Hepatic stellate cell (primary cell): ENCODE results near the gene UBE2M.
"Not testable (repeated sequence)": the region's sequence is repeated elsewhere in the genome, so short reads cannot be mapped to it uniquely, and the experiment has no call there.

Source experiments
- DNase-seq: peaks from one replicate; pipeline ENCODE4 v3.0.0; 2011; ENCODE audit warnings: low spot score

UBE2M gene

DNA sequence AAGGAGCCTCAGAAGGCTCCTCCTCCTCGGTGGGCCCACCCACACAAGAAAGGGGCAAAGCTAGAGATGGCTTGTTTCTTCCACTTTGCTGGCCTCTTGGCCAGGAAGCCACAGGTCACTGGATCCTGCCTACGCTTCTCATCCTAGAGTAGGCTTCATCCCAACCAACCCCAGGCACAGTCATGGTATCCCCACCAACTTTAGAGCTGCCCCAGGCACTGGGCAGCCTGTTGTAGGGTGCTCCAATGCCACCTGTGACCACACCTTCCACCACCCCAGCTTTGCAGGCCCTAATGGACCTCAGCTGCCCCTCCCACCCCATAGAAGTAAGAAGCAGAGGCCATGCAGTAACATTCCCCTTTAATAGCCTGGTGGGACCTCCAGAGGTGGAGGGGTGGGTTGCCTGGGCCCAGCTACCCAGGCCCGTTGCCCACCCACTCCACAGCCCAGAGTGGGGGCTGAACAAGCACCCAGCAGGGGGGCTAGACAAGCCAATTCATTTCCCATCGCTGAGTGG, 3.0 kb downstream of the UBE2M start:
- no peak for DNase-seq

DNA sequence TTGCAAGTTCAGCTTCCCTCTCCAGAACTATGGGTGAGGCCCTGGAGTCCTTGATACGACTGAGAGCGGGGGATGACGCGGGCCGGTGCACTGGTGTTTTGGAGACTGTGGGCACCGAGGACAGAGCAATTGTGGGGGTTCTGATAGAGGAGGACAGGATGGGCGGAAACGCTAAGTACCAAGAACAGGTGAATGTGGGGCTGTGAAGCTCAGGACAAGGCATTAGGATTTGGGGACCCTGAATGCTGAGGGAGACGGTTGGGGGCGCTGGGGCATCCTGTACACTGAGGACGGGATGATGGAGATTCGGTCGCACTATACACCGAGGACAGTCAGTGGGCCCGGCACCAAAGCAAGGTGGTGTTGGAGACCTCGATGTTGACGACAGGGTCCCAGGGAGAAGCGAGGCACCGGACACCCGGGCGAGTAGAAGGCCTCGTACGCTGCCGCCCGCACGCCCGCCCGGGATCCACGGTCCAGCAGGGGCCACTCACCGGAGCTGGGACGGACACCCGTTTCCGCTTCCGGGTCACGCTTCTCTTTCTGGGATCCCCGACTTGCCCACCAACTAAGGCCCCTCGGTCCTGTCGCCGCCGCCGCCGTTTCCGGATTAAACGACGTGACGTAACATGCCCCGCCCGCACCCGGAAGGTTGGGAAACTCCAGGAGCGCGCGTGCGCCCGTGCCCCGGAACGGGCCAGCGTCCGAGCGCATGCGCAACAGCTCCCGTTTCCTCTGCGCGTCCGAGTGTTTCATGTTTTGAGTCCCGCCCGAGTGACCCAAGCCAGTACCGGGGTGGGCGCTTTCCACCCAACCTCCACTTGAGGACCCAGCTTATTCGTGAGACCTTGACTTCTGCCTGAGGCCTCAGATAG, 3.7 kb downstream of the UBE2M start, which contains the start of gene CHMP2A:
TSS of gene CHMP2A (minus strand) at position 612 of the 875 bp plus-strand sequence. CDS start 893 bp downstream, outside the sequence.
- peak; percentile 99 for DNase-seq

DNA sequence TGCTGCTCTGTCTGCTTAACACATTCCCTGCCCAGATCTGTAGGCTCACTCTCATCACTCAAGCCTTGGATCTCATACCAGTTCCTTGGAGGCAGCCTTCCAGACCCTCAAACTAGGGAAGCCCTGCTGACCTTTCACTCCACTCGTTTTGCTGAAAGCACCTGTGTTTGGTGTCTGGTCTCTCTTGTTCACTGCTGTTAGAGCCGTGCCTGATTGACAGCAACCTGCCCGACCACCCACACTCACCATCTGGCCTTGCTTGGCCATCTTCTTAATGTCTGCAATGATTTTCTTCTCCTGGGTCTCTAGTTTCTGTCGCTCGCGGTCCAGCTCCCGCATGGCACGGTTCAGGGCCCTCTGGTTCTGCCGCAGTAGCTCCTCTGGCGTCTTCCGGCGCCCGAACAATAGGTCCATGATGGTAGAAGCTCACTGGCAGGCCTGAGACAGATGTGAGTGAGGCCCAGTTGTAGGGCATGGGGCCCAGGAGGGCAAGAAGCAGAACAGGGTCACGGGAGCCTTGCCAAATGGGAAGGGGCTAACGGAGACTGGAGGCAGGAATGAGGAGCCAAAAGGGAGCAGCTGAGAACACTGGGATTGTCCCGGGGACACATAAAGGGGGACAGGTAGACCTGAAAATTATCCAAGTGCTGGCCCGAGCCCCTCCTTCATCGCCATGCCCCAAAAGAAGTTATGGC, 4.5 kb downstream of the UBE2M start:
- DNase-seq, result no peak

DNA sequence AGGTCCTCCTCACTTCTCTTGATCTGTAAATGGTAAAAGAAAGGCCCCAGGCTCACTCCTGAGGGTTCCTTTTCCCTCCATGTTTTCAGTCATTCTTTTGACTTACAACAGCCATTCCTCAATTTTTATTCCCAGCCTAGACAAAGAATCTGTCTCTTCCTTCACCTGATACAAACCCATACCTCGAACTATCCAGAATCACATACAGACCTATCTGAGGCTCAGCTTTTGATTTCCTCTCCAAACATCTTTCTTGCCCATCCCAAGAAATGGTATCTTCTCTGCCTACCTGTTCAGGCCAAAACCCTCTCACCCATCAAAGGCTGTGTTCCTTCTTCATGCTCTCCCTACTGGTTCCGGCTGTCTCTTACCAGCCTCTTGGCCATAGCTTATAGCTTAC, 5.8 kb downstream of the UBE2M start:
- no peak for DNase-seq

DNA sequence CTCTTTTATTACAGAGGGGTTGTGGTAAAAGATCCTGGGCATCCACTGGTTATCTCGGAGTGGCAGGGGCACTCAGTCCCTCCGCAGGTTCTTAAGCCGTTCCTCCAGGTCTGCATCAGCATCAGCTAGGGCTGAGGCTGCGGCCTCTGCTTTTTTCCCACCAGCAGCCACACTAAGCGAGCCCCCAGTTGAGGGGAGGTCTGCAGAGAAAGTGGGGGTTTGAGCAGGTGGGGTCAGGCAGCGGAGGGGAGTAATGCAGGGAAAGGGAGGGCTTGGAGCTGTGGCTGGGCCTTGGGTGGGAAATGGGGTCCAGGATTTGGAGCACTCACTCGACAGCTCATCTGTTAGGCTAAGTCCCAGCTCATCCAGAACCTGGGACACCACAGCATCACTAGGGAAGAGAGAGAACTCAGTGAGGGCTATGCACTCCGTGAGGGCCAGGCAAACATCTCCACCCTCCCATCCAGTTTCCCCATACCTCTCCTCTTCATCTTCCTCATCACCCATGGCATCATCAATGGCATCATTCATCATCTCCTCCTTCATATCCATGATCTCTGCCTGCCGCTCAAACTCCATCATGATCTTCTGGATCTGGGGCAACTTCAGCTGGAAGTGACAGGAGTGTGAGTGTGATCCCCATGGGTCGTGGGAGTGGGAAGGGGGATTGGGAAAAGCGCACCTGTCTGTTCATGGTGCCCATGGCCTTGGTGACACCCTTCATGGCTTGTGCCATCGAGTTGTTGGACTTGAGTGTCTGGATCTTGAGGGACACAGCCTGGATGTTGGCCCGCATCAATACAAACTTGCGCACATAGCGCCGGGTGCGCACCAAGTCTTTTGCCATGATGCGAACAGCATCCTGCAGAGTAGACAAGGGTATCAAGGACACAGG, 6.6 kb downstream of the UBE2M start:
- DNase-seq, result no peak

DNA sequence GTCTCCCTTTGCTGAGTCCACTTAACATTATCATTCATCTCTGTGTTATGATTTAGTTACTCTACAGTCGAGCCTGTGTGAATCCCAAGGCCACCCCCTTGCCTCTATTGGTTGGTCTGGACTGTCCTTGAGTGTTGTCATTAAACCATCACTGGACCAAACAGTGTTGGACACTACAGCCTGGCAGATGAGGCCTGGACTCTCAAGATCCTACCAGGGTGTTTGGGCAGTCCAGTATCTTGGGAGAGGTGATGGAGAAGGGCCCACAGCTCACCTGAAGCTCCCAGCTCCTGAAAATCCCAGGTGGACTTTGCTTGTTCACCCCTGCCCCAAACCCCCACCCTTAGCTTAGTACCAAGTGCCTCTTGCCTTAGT, 7.3 kb downstream of the UBE2M start:
- DNase-seq, result no peak

DNA sequence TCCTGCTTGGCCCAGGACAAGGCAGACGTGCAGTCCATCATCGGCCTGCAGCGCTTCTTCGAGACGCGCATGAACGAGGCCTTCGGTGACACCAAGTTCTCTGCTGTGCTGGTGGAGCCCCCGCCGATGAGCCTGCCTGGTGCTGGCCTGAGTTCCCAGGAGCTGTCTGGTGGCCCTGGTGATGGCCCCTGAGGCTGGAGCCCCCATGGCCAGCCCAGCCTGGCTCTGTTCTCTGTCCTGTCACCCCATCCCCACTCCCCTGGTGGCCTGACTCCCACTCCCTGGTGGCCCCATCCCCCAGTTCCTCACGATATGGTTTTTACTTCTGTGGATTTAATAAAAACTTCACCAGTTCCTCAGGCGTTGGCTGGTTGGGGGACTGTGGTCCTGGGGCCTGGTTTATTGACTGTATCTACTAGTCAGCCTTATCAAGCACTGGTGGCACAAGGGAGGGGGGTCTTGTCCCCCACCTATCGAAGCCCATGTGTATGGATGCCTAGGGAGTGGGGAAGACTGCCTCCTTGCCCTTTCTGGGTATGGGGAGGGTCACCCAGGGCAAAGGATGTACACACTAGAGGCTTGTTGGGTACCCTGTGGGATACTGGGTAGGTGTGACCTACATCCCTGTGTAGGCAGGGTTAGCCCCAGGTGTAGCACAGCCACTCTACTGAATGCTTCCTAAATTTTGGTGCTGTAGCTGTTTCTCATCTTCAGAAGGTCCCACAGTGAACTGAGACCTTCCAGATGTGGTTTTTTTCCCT, 7.9 kb downstream of the UBE2M start:
- DNase-seq, result no peak

DNA sequence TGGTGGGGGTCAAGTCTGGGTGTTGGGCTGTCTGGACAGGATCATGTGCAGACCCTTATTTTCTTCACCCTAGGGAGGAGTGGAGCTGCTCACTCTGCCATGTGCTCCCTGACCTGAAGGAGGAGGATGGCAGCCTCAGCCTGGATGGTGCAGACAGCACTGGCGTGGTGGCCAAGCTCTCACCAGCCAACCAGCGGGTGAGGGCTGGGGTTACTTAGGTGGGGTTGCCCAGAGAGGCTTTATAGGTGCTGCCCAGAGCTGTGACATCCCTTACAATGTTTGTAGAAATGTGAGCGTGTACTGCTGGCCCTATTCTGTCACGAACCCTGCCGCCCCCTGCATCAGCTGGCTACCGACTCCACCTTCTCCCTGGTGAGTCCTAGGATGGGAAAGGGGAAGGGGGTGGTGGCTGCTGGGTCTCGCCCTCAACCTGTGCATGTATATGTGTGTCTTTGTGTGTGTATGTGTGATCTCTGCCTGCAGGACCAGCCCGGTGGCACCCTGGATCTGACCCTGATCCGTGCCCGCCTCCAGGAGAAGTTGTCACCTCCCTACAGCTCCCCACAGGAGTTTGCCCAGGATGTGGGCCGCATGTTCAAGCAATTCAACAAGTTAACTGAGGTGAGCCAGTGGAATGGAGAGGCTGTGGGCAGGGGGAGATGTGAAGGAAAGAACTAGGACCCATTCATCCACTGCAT, 8.6 kb downstream of the UBE2M start:
- no peak for DNase-seq

DNA sequence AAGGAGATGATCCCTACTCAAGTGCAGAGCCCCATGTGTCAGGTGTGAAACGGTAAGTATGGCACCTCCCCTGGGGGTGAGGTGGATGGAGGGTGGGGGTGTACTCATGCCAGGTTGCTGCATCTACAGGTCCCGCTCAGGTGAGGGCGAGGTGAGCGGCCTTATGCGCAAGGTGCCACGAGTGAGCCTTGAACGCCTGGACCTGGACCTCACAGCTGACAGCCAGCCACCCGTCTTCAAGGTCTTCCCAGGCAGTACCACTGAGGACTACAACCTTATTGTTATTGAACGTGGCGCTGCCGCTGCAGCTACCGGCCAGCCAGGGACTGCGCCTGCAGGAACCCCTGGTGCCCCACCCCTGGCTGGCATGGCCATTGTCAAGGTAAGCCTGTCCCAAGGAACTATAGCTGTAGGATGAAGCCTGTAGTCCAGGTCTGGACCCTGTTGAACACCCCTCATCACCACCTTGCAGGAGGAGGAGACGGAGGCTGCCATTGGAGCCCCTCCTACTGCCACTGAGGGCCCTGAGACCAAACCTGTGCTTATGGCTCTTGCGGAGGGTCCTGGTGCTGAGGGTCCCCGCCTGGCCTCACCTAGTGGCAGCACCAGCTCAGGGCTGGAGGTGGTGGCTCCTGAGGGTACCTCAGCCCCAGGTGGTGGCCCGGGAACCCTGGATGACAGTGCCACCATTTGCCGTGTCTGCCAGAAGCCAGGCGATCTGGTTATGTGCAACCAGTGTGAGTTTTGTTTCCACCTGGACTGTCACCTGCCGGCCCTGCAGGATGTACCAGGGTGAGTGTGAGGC, 9.3 kb downstream of the UBE2M start:
- DNase-seq, result no peak

DNA sequence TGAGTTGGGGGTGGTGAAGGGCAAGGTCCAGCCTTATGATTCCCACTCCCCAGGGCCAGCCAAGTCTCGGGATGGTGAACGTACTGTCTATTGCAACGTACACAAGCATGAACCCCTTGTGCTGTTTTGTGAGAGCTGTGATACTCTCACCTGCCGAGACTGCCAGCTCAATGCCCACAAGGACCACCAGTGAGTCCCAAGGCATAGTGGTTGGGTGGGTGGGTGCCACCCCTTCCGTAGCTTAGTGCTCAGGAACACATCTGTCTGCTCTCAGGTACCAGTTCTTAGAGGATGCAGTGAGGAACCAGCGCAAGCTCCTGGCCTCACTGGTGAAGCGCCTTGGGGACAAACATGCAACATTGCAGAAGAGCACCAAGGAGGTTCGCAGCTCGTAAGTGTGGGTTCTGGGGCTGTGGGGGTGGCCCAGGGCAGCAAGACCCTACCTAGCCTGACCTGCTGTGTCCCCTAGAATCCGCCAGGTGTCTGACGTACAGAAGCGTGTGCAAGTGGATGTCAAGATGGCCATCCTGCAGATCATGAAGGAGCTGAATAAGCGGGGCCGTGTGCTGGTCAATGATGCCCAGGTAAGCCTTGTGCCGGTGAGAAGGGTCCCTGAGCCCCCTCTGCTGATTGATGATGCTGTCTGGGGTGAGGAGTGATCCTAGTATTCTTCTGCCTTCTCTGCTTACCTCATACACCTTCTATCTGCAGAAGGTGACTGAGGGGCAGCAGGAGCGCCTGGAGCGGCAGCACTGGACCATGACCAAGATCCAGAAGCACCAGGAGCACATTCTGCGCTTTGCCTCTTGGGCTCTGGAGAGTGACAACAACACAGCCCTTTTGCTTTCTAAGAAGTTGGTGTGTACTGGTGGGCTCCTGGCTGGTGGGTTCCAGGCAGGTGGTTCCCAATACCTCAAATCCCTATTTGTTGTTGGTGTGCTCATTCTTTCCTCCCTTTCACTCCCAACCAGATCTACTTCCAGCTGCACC, 10.8 kb downstream of the UBE2M start:
- no peak for DNase-seq

DNA sequence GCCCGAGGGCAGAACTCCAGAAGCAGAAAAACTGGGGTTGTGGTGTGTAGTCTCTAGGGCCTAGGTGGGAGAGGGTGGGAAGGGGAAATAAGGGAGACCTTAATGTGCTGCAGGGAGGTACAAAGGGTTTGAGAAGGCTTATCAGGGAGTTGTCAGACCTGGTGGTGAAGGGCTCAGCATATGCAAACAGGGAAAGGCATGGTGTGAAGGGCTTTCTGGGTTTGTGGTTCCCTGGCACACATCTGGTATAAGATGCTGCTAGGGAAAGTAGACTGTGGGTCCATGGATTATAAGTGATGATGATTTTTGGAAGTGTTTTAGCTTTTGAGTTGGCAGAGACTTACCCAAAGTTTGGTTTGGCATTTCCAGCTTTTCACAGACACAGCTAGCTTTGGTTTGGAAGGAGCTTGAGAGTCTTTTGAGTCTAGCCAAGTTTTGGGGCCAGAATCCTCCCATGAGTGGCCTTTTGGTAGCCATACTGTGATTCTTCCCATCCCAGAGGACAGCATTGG, 12.3 kb downstream of the UBE2M start:
- DNase-seq, result no peak

DNA sequence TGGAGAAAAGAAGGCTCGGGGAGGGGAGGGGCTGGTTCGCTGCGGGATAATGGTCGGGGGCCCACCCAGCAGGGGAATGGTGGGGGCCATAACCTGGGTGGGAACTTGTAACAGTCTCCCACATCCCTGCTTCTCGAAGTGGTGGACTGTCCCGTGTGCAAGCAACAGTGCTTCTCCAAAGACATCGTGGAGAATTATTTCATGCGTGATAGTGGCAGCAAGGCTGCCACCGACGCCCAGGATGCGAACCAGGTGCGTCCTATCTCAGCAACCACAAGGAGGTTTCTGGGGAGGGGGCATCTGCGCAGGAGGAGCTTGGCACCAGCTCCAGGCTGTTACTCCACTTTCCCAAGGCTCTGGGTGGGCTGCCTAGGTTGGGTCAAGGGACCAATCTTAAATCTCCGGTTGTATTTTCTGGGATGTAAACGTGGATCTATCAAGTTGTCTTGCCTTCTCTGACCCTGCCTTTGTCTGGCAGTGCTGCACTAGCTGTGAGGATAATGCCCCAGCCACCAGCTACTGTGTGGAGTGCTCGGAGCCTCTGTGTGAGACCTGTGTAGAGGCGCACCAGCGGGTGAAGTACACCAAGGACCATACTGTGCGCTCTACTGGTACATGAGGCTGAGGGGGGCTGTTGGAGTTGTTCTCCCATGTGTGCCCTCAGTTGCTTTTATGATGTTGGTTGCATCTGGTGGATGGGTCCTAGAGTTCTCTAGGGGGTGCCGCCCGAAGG, 13.0 kb downstream of the UBE2M start:
- no peak for DNase-seq

DNA sequence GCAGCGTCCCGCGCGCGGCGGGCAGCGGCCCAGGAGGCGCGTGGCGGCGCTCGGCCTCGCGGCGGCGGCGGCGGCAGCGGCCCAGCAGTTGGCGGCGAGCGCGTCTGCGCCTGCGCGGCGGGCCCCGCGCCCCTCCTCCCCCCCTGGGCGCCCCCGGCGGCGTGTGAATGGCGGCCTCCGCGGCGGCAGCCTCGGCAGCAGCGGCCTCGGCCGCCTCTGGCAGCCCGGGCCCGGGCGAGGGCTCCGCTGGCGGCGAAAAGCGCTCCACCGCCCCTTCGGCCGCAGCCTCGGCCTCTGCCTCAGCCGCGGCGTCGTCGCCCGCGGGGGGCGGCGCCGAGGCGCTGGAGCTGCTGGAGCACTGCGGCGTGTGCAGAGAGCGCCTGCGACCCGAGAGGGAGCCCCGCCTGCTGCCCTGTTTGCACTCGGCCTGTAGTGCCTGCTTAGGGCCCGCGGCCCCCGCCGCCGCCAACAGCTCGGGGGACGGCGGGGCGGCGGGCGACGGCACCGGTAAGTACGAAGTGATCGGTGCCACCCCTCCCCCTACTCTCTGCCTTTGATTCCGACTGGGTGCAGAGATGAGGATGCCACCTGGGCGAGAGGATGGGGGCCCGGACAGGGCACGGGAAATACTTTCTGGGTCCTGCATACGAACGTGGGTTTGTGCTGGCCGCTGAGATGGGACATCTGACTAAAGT, 13.7 kb downstream of the UBE2M start:
- DNase-seq, result peak; percentile 88

DNA sequence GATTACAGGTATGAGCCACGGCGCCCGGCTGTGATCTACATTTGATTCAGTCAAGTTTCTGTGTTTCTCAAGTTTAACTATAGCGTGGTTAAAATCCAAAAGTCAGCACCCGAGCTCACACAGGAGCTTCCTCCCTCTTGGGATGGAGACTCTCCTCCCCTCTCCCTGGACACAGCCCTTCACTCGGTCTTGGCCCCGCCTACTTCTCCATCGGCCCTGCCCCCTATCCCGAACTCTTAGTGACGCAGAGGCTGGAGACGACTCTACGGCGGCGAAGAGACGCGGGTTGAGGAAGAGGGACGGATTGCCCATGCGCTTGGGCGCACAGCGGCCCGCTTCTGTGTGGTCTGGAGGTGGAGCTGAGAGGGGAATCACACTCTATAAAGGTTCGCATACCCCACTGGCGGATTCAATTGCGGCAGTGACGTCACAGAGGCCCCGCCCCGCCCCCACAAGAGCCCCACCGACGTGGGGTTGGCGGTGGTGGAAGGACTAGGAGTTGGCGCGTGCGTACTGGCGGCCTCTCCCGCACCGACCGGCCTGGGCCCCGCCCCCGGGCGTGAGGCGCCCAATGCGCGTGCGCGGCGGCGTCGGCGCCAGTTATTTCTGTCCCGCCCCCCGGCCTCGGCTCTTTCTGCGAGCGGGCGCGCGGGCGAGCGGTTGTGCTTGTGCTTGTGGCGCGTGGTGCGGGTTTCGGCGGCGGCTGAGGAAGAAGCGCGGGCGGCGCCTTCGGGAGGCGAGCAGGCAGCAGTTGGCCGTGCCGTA, 14.4 kb downstream of the UBE2M start, which contains the start of gene TRIM28:
TSS of gene TRIM28 (plus strand) at position 239 of the 765 bp plus-strand sequence. CDS start 694 bp downstream, outside the sequence.
- DNase-seq, result peak; percentile 100

DNA sequence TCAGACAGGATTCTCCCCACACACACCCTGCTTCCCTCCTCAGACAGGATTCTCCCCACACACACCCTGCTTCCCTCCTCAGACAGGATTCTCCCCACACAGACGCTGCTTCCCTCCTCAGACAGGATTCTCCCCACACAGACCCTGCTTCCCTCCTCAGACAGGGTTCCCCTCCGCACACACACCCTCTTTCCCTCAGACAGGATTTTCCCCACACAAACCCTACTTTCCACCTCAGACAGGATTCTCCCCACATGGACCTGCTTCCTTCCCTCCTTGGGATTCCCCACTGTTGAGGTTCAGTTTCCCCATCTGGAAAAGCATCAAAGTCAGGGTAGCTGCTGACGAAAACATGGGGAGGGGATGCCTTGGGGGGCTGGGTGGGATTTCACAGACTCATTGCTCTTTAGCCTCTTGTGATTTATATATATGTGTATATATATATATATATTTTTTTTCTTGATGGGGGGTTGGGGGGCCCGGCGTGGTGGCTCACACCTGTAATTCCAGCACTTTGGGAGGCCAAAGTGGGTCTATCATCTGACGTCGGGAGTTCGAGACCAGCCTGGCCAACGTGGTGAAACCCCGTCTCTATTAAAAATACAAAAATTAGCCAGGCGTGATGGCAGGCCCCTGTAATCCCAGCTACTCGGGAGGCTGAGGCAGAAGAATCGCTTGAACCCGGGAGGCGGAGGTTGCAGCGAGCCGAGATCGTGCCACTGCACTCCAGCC, 15.6 kb downstream of the UBE2M start:
- not testable (repeated sequence) for DNase-seq
